Astrocyte of the cerebellum (primary cell): ENCODE measurements around the gene NEAT1.
A peak's percentile ranks its signal among the peaks of the same experiment; 100 is the strongest.

Experiments
- DNase-seq: peaks from one replicate; pipeline ENCODE4 v3.0.0-alpha.2; 2011; ENCODE audit warnings: low read depth
- H3K4me3 ChIP-seq: 2 replicates; pipeline ENCODE4 v1.5.1; 2011; ENCODE audit warnings: mild to moderate bottlenecking, low read depth, low read length, moderate library complexity
- CTCF ChIP-seq: IDR thresholded peaks from 2 replicates; pipeline ENCODE4 v1.5.1; 2012; ENCODE audit warnings: low read length, low read depth, moderate library complexity, mild to moderate bottlenecking; ENCODE audit errors: missing control alignments
- in situ Hi-C: cut with HindIII; loops from 2 replicates; pipeline ENCODE4 v1.10.0; 2017; ENCODE audit warnings: low sequenced_read_pairs

NEAT1 gene

GRCh38 chr11:65382033-65382803 is 40.4 kb upstream of the NEAT1 start, which contains the start of gene SLC25A45:
SLC25A45 (minus strand) TSS chr11:65382646; CDS start chr11:65381951, 695 bp downstream.
- peak; percentile 58 for TF ChIP-seq CTCF
- DNase-seq = peak; percentile 84
- peak within 1 kb of the TSS; percentile 24 for H3K4me3 ChIP-seq
- in situ Hi-C loops = no loop called here

GRCh38 chr11:65382804-65383368 is 39.7 kb upstream of the NEAT1 start:
- no peak for TF ChIP-seq CTCF
- DNase-seq = no peak
- in situ Hi-C loops = no loop called here
- peak overlapping the region; percentile 24 for H3K4me3 ChIP-seq

GRCh38 chr11:65383778-65384177 is 38.8 kb upstream of the NEAT1 start:
- no peak overlapping the region for H3K4me3 ChIP-seq
- in situ Hi-C loops = no loop called here
- DNase-seq = no peak
- TF ChIP-seq CTCF = no peak

- peak; percentile 5 for DNase-seq
- no peak for TF ChIP-seq CTCF
- no peak overlapping the region for H3K4me3 ChIP-seq
- in situ Hi-C loops = no loop called here
Measured at GRCh38 chr11:65384301-65384889, 38.2 kb upstream of the NEAT1 start.

GRCh38 chr11:65386307-65387140 is 36.1 kb upstream of the NEAT1 start, which contains the start of gene FRMD8:
FRMD8 (plus strand) TSS chr11:65386637; CDS start chr11:65387037, 400 bp downstream.
- in situ Hi-C loops = no loop called here
- DNase-seq = peak; percentile 13
- no peak for TF ChIP-seq CTCF
- peak within 1 kb of the TSS; percentile 87 for H3K4me3 ChIP-seq

- in situ Hi-C loops = no loop called here
- no peak for DNase-seq
- H3K4me3 ChIP-seq = no peak overlapping the region
- no peak for TF ChIP-seq CTCF
Measured at GRCh38 chr11:65388731-65389130, 33.9 kb upstream of the NEAT1 start.
